DOHH2 (cell line): Measurements from ENCODE around the gene COG2.

Source experiments
- H3F3A ChIP-seq: fragments of 200-600 bp; sonication (generic), shearing (Covaris generic); 2 replicates; pipeline ENCODE4 v1.6.0; 2016; ENCODE audit warnings: antibody characterized with exemption, mild to moderate bottlenecking; ENCODE audit not compliant: control insufficient read depth, insufficient read depth
- H3K27ac ChIP-seq: fragments of 200-600 bp; sonication (generic); 2 replicates; pipeline ENCODE4 v1.5.1; 2014; ENCODE audit warnings: low read depth, mild to moderate bottlenecking, low read length, moderate library complexity
- H3K27me3 ChIP-seq: fragments of 200-600 bp; sonication (generic); 2 replicates; pipeline ENCODE4 v1.6.1; 2014; ENCODE audit warnings: mild to moderate bottlenecking, low read length, mixed read lengths; ENCODE audit not compliant: control insufficient read depth
- H3K36me3 ChIP-seq: fragments of 200-600 bp; sonication (generic); 2 replicates; pipeline ENCODE4 v1.6.1; 2014; ENCODE audit warnings: mild to moderate bottlenecking, low read length, moderate library complexity, mixed read lengths; ENCODE audit not compliant: control insufficient read depth
- H3K4me1 ChIP-seq: fragments of 200-600 bp; sonication (generic); 2 replicates; pipeline ENCODE4 v1.6.1; 2014; ENCODE audit warnings: mild to moderate bottlenecking, low read length, mixed read lengths; ENCODE audit not compliant: control insufficient read depth
- H3K4me2 ChIP-seq: fragments of 200-600 bp; sonication (generic); 2 replicates; pipeline ENCODE4 v1.6.0; 2014; ENCODE audit warnings: mild to moderate bottlenecking, low read length, moderate library complexity
- H3K4me3 ChIP-seq: fragments of 200-600 bp; sonication (generic); 2 replicates; pipeline ENCODE4 v1.5.1; 2014; ENCODE audit warnings: mild to moderate bottlenecking, low read length, mixed read lengths
- H3K79me2 ChIP-seq: fragments of 200-600 bp; sonication (generic); 2 replicates; pipeline ENCODE4 v1.6.1; 2014; ENCODE audit warnings: mild to moderate bottlenecking, low read length, mixed read lengths; ENCODE audit not compliant: control insufficient read depth
- H3K9me2 ChIP-seq: fragments of 200-600 bp; sonication (generic); replicated peaks from 2 replicates; pipeline ENCODE4 v1.6.1; 2014; ENCODE audit warnings: mild to moderate bottlenecking, low read length, mixed read lengths; ENCODE audit not compliant: control insufficient read depth
- H3K9me3 ChIP-seq: fragments of 200-600 bp; sonication (generic); 2 replicates; pipeline ENCODE4 v1.6.1; 2014; ENCODE audit warnings: antibody characterized with exemption, low read length, mixed read lengths; ENCODE audit not compliant: control insufficient read depth, insufficient read depth
- H4K20me1 ChIP-seq: fragments of 200-600 bp; sonication (generic); 2 replicates; pipeline ENCODE4 v1.6.0; 2014; ENCODE audit warnings: low read depth, mild to moderate bottlenecking, antibody characterized with exemption, low read length, moderate library complexity; ENCODE audit not compliant: control insufficient read depth, insufficient read depth
- CTCF ChIP-seq: fragments of 200-600 bp; sonication (generic); IDR thresholded peaks from one replicate; pipeline ENCODE4 v1.5.1; 2014; ENCODE audit warnings: antibody characterized with exemption, mild to moderate bottlenecking, low read depth, low read length; ENCODE audit not compliant: poor library complexity, severe bottlenecking
- EZH2phosphoT487 ChIP-seq: fragments of 200-600 bp; sonication (generic); IDR thresholded peaks from 2 replicates; pipeline ENCODE4 v1.6.1; 2017; ENCODE audit warnings: borderline replicate concordance, mild to moderate bottlenecking, antibody characterized with exemption, low read length, moderate library complexity, mixed read lengths

COG2 gene

GRCh38 chr1:230735447-230735846 lies 93.2 kb downstream of the COG2 start:
- H3K4me1 ChIP-seq: no peaks in the 10 kb centered on the region

GRCh38 chr1:230737622-230738262 lies 95.5 kb downstream of the COG2 start:
- Histone ChIP-seq H4K20me1 (no peaks in the 10 kb centered on the region), H3K27ac (no peak overlapping the region), H3K9me2 (no peaks in the 10 kb centered on the region), H3K4me1 (no peaks in the 10 kb centered on the region), H3K36me3 (no peaks in the 10 kb centered on the region), H3F3A (no peaks in the 10 kb centered on the region), H3K9me3 (no peaks in the 10 kb centered on the region), H3K27me3 (no peaks in the 10 kb centered on the region), H3K4me2 (no peak overlapping the region), H3K79me2 (no peaks in the 10 kb centered on the region), H3K4me3 (no peak overlapping the region)
- TF ChIP-seq EZH2phosphoT487 (no peak), CTCF (no peak)

More at GRCh38 chr1:230735447-230735846, 93.2 kb downstream of the COG2 start:
- TF ChIP-seq CTCF (no peak), EZH2phosphoT487 (no peak)
- H3K36me3 ChIP-seq: no peaks in the 10 kb centered on the region
- no peaks in the 10 kb centered on the region for H3K79me2 ChIP-seq
- no peaks in the 10 kb centered on the region for H3K9me2 ChIP-seq
- no peak overlapping the region for H3K4me3 ChIP-seq
- no peaks in the 10 kb centered on the region for H3K9me3 ChIP-seq
- no peak overlapping the region for H3K4me2 ChIP-seq
- no peaks in the 10 kb centered on the region for H3K27me3 ChIP-seq
- H3K27ac ChIP-seq: no peak overlapping the region
- no peaks in the 10 kb centered on the region for H3F3A ChIP-seq
- H4K20me1 ChIP-seq: no peaks in the 10 kb centered on the region

GRCh38 chr1:230739564-230740290 lies 97.4 kb downstream of the COG2 start:
- Histone ChIP-seq H3K9me3 (no peaks in the 10 kb centered on the region), H3F3A (no peaks in the 10 kb centered on the region), H3K27me3 (no peaks in the 10 kb centered on the region), H4K20me1 (no peaks in the 10 kb centered on the region), H3K9me2 (no peaks in the 10 kb centered on the region), H3K36me3 (no peaks in the 10 kb centered on the region), H3K27ac (no peak overlapping the region), H3K79me2 (no peaks in the 10 kb centered on the region), H3K4me1 (no peaks in the 10 kb centered on the region), H3K4me2 (no peak overlapping the region), H3K4me3 (no peak overlapping the region)
- TF ChIP-seq CTCF (no peak), EZH2phosphoT487 (no peak)
